ENCODE results near the gene MAP3K19.

The MAP3K19 gene, protein sequence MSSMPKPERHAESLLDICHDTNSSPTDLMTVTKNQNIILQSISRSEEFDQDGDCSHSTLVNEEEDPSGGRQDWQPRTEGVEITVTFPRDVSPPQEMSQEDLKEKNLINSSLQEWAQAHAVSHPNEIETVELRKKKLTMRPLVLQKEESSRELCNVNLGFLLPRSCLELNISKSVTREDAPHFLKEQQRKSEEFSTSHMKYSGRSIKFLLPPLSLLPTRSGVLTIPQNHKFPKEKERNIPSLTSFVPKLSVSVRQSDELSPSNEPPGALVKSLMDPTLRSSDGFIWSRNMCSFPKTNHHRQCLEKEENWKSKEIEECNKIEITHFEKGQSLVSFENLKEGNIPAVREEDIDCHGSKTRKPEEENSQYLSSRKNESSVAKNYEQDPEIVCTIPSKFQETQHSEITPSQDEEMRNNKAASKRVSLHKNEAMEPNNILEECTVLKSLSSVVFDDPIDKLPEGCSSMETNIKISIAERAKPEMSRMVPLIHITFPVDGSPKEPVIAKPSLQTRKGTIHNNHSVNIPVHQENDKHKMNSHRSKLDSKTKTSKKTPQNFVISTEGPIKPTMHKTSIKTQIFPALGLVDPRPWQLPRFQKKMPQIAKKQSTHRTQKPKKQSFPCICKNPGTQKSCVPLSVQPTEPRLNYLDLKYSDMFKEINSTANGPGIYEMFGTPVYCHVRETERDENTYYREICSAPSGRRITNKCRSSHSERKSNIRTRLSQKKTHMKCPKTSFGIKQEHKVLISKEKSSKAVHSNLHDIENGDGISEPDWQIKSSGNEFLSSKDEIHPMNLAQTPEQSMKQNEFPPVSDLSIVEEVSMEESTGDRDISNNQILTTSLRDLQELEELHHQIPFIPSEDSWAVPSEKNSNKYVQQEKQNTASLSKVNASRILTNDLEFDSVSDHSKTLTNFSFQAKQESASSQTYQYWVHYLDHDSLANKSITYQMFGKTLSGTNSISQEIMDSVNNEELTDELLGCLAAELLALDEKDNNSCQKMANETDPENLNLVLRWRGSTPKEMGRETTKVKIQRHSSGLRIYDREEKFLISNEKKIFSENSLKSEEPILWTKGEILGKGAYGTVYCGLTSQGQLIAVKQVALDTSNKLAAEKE (N-terminal part only)

DNA sequence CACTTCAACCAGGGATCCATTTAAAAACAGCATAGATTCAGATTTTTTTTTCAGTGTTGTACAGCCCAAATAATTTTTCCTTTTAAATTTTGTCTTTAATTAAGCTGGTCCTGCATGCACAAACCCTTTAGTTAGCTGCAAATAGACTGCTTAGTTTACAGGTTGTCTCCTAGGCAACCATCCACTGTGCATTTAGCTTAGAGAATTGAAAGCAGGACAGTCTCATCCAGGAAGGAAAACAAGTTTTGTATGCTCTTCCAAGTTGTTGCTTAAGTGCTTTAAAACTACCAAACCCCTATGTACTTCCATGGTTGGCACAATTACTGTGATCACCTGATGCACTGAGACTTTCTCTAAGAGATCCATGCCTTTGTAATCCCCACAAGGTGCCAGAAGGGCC is at the start of gene MAP3K19:
MAP3K19 (minus strand) TSS at position 148 of the 400 bp plus-strand sequence. CDS start 22,800 bp downstream, outside the sequence.
- POLR2A ChIA-PET: no interaction called here
- CTCF ChIA-PET: interaction anchor here (0.5 to 1.1 kb wide), 2 partner anchors 215 to 1085 kb away, joined by 3 to 4 read pairs; no protein-coding TSS in a partner anchor

DNA sequence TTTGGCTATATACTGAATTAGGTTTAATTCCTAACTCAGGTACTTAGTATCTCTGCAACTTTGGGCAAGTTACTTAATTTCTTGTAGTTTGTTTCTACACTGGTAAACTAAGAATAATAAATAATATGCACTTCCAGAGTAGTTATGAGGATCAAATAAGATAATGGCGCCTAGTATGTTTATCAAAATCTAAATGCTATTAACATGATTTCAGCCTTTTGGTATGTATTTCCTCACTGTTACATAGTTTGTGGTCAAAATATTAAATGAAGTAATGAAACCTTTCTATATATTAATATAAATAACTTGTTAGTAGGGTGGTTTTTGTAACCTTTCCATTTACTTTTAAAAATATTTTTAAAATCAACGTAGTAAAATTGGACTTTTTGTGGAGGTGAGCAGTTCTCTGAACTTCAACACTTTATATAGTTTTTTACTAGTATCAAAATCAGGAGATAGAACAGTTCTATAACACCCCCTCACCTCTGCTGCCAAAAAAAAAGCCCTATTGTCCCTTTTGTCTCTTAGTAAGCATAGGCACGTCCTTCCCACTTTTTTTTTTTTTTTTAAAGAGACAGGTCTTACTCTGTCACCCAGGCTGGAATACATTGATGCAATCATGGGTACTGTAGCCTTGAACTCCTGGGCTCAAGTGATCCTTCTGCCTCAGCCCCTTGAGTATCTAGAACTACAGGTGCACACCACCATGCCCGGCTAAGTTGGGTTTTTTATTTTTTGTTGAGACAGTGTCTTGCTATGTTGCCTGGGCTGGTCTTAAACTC is 49.6 kb upstream of the MAP3K19 start:
- TF ChIP-seq, protein P1, sequence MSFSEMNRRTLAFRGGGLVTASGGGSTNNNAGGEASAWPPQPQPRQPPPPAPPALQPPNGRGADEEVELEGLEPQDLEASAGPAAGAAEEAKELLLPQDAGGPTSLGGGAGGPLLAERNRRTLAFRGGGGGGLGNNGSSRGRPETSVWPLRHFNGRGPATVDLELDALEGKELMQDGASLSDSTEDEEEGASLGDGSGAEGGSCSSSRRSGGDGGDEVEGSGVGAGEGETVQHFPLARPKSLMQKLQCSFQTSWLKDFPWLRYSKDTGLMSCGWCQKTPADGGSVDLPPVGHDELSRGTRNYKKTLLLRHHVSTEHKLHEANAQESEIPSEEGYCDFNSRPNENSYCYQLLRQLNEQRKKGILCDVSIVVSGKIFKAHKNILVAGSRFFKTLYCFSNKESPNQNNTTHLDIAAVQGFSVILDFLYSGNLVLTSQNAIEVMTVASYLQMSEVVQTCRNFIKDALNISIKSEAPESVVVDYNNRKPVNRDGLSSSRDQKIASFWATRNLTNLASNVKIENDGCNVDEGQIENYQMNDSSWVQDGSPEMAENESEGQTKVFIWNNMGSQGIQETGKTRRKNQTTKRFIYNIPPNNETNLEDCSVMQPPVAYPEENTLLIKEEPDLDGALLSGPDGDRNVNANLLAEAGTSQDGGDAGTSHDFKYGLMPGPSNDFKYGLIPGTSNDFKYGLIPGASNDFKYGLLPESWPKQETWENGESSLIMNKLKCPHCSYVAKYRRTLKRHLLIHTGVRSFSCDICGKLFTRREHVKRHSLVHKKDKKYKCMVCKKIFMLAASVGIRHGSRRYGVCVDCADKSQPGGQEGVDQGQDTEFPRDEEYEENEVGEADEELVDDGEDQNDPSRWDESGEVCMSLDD (tag by site-specific recombination; IDR thresholded peaks at IDR 0.05): no peak
- TF ChIP-seq ZNF169 (tag by site-specific recombination; IDR thresholded peaks at IDR 0.05): no peak
- POLR2A ChIA-PET: no interaction called here
- H3K36me3 ChIP-seq (ENCODE audit: control insufficient read depth in 2 of 2, insufficient read depth in 1 of 2, low read length in 2 of 2): peaks cover 5 to 23% of the 10 kb centered on the region in 2 experiments
- no peak overlapping the region for H3K4me3 ChIP-seq (ENCODE audit: low read depth, low read length)
- no peaks in the 10 kb centered on the region for H3K9me3 ChIP-seq (ENCODE audit: control insufficient read depth, insufficient read depth, low read depth, low read length)
- CTCF ChIA-PET: no interaction called here
- peaks cover 10% of the 10 kb centered on the region for H3K4me1 ChIP-seq (ENCODE audit: control insufficient read depth, insufficient read depth, low read length)
- H3K27ac ChIP-seq (ENCODE audit: extremely low read depth, low read depth, low read length): no peak overlapping the region

More for the DNA sequence above, at the start of gene MAP3K19:
- no peaks in the 10 kb centered on the region for H3K36me3 ChIP-seq (ENCODE audit: control insufficient read depth in 2 of 2, insufficient read depth in 1 of 2, low read length in 2 of 2)
- TF ChIP-seq ZNF571 (tag by site-specific recombination; IDR thresholded peaks at IDR 0.05) (no peak), ZNF623 (tag by site-specific recombination; IDR thresholded peaks at IDR 0.05) (no peak), ZNF404 (tag by site-specific recombination; IDR thresholded peaks at IDR 0.05) (no peak), ZNF169 (tag by site-specific recombination; IDR thresholded peaks at IDR 0.05) (no peak), ZNF202 (tag by site-specific recombination; IDR thresholded peaks at IDR 0.05; ENCODE audit: borderline replicate concordance) (no peak)
- H3K27ac ChIP-seq (ENCODE audit: extremely low read depth, low read depth, low read length): no peak within 1 kb of the TSS
- H3K4me3 ChIP-seq (ENCODE audit: low read depth, low read length): no peak within 1 kb of the TSS
- no peaks in the 10 kb centered on the region for H3K9me3 ChIP-seq (ENCODE audit: control insufficient read depth, insufficient read depth, low read depth, low read length)
- no peaks in the 10 kb centered on the region; the same call in 1 of the 2 replicates for H3K4me1 ChIP-seq (ENCODE audit: control insufficient read depth, insufficient read depth, low read length)

DNA sequence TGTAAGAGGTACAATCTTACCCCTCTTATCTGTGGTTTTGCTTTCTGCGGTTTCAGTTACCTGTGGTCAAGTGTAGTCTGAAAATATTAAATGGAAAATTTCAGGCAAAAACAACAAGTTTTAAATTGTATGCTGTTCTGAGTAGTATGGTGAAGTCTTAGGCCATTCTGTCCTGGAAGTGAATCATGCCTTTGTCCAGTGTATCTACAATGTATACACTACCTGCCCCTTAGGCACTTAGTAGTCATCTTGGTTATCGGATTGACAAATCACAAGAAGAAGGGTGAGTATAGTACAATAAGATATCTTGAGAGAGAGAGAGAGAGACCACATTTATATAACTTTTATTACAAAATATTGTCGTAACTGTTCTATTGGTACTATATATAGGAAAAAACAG is 48.3 kb upstream of the MAP3K19 start:
- H3K9me3 ChIP-seq (ENCODE audit: control insufficient read depth, insufficient read depth, low read depth, low read length): no peaks in the 10 kb centered on the region
- peaks cover 13% of the 10 kb centered on the region for H3K4me1 ChIP-seq (ENCODE audit: control insufficient read depth, insufficient read depth, low read length)
- CTCF ChIA-PET: no interaction called here
- no peak overlapping the region for H3K4me3 ChIP-seq (ENCODE audit: low read depth, low read length)
- H3K27ac ChIP-seq (ENCODE audit: extremely low read depth, low read depth, low read length): no peak overlapping the region
- peaks cover 5 to 23% of the 10 kb centered on the region in 2 experiments for H3K36me3 ChIP-seq (ENCODE audit: control insufficient read depth in 2 of 2, insufficient read depth in 1 of 2, low read length in 2 of 2)
- POLR2A ChIA-PET: no interaction called here
- no peak for TF ChIP-seq TCF7L2 (IDR thresholded peaks at IDR 0.05; ENCODE audit: borderline replicate concordance, low read depth, low read length)
- TF ChIP-seq BCL11A (tag by site-specific recombination; IDR thresholded peaks at IDR 0.05; ENCODE audit: low read depth): no peak
- no peak for TF ChIP-seq ZNF211 (tag by site-specific recombination; IDR thresholded peaks at IDR 0.05; ENCODE audit: low read depth)
- no peak for TF ChIP-seq ZNF791 (tag by site-specific recombination; IDR thresholded peaks at IDR 0.05)
- TF ChIP-seq, protein P2, sequence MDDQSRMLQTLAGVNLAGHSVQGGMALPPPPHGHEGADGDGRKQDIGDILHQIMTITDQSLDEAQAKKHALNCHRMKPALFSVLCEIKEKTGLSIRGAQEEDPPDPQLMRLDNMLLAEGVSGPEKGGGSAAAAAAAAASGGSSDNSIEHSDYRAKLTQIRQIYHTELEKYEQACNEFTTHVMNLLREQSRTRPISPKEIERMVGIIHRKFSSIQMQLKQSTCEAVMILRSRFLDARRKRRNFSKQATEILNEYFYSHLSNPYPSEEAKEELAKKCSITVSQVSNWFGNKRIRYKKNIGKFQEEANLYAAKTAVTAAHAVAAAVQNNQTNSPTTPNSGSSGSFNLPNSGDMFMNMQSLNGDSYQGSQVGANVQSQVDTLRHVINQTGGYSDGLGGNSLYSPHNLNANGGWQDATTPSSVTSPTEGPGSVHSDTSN (CRISPR knock-in tag; IDR thresholded peaks at IDR 0.05): no peak
- TF ChIP-seq ZBTB8A (tag by site-specific recombination; IDR thresholded peaks at IDR 0.05): no peak
- no peak for TF ChIP-seq ZXDB (tag by site-specific recombination; IDR thresholded peaks at IDR 0.05)
- no peak for TF ChIP-seq ZNF146 (tag by site-specific recombination; IDR thresholded peaks at IDR 0.05)
- TF ChIP-seq ZNF521 (tag by site-specific recombination; IDR thresholded peaks at IDR 0.05): no peak
- no peak for TF ChIP-seq ZNF311 (tag by site-specific recombination; IDR thresholded peaks at IDR 0.05; ENCODE audit: borderline replicate concordance)
- TF ChIP-seq, protein P3, sequence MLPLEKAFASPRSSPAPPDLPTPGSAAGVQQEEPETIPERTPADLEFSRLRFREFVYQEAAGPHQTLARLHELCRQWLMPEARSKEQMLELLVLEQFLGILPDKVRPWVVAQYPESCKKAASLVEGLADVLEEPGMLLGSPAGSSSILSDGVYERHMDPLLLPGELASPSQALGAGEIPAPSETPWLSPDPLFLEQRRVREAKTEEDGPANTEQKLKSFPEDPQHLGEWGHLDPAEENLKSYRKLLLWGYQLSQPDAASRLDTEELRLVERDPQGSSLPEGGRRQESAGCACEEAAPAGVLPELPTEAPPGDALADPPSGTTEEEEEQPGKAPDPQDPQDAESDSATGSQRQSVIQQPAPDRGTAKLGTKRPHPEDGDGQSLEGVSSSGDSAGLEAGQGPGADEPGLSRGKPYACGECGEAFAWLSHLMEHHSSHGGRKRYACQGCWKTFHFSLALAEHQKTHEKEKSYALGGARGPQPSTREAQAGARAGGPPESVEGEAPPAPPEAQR (tag by site-specific recombination; IDR thresholded peaks at IDR 0.05): no peak
- no peak for TF ChIP-seq YY2 (tag by site-specific recombination; IDR thresholded peaks at IDR 0.05)
- no peak for TF ChIP-seq ZNF76 (tag by site-specific recombination; IDR thresholded peaks at IDR 0.05; ENCODE audit: borderline replicate concordance, low read depth)

All from HEK293 (cell line).